Activated B cell treated with CpG ODN at 0.5 μM for 24 hours (primary cell): Measurements from ENCODE around the gene COL5A1. TPM values are rescaled to one million over a fixed set of nuclear protein-coding genes. Genes with fewer than 3 reads are reported as not detected.

ENCODE experiments used
- ATAC-seq: fragments of 200-7000 bp; cut with Tn5 transposase; one replicate; pipeline ENCODE4 v1.10.0; 2021; ENCODE audit warnings: low read depth, mild to moderate bottlenecking, moderate library complexity
- CTCF ChIA-PET: fragments of 350-600 bp; sonication (Branson Sonifier 250); formaldehyde crosslinking; loops from one replicate; lab custom pipeline; 2021; ENCODE audit warnings: antibody characterized with exemption; lab: Charles Lee
- POLR2A ChIA-PET: fragments of 350-600 bp; sonication (Branson Sonifier 250); formaldehyde crosslinking; loops from one replicate; lab custom pipeline; 2021; ENCODE audit warnings: antibody characterized with exemption; lab: Charles Lee
- DNase-seq: peaks from one replicate; pipeline ENCODE4 v3.0.0; 2022
- H3K27ac Mint-ChIP-seq: one replicate; pipeline ENCODE4 v1.8.0; 2020; ENCODE audit warnings: mixed read lengths
- H3K27me3 Mint-ChIP-seq: one replicate; pipeline ENCODE4 v1.8.0; 2021; ENCODE audit warnings: mixed read lengths
- H3K36me3 Mint-ChIP-seq: one replicate; pipeline ENCODE4 v1.8.0; 2021; ENCODE audit warnings: low read depth, mixed read lengths
- H3K4me1 Mint-ChIP-seq: one replicate; pipeline ENCODE4 v1.8.0; 2021; ENCODE audit warnings: mixed read lengths
- H3K4me3 Mint-ChIP-seq: one replicate; pipeline ENCODE4 v1.8.0; 2020; ENCODE audit warnings: mild to moderate bottlenecking, mixed read lengths
- H3K9me3 Mint-ChIP-seq: one replicate; pipeline ENCODE4 v1.8.0; 2020; ENCODE audit warnings: mixed read lengths
- intact Hi-C: fragments of 100-400 bp; cut with micrococcal nuclease; formaldehyde crosslinking; loops from one replicate; pipeline ENCODE4 v1.15.1; 2024
- total RNA-seq: library from RNA; stranded (reverse); gene quantifications from 2 replicates; pipeline ENCODE4 v1.2.3, GENCODE V29; 2022
- TF ChIP-seq, protein P1 (sequence below): fragments of 200-600 bp; IDR thresholded peaks from one replicate; pipeline ENCODE4 v1.8.0; 2022; ENCODE audit warnings: antibody characterized with exemption, mild to moderate bottlenecking

Gene COL5A1
- total RNA-seq, 1 donor from 2014 or later, result 0.02 TPM

GRCh38 chr9:134708672-134709038 is 67.1 kb downstream of the COL5A1 start:
- Mint-ChIP-seq H3K27ac (no peak overlapping the region), H3K4me1 (no peaks in the 10 kb centered on the region), H3K9me3 (no peaks in the 10 kb centered on the region), H3K4me3 (no peak overlapping the region), H3K36me3 (no peaks in the 10 kb centered on the region), H3K27me3 (no peaks in the 10 kb centered on the region)
- no peak for ATAC-seq
- POLR2A ChIA-PET, result no interaction called here
- TF ChIP-seq, protein P1, sequence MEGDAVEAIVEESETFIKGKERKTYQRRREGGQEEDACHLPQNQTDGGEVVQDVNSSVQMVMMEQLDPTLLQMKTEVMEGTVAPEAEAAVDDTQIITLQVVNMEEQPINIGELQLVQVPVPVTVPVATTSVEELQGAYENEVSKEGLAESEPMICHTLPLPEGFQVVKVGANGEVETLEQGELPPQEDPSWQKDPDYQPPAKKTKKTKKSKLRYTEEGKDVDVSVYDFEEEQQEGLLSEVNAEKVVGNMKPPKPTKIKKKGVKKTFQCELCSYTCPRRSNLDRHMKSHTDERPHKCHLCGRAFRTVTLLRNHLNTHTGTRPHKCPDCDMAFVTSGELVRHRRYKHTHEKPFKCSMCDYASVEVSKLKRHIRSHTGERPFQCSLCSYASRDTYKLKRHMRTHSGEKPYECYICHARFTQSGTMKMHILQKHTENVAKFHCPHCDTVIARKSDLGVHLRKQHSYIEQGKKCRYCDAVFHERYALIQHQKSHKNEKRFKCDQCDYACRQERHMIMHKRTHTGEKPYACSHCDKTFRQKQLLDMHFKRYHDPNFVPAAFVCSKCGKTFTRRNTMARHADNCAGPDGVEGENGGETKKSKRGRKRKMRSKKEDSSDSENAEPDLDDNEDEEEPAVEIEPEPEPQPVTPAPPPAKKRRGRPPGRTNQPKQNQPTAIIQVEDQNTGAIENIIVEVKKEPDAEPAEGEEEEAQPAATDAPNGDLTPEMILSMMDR, result no peak
- CTCF ChIA-PET, result no interaction called here
- no peak for DNase-seq
- intact Hi-C loops, result no loop called here

DNA sequence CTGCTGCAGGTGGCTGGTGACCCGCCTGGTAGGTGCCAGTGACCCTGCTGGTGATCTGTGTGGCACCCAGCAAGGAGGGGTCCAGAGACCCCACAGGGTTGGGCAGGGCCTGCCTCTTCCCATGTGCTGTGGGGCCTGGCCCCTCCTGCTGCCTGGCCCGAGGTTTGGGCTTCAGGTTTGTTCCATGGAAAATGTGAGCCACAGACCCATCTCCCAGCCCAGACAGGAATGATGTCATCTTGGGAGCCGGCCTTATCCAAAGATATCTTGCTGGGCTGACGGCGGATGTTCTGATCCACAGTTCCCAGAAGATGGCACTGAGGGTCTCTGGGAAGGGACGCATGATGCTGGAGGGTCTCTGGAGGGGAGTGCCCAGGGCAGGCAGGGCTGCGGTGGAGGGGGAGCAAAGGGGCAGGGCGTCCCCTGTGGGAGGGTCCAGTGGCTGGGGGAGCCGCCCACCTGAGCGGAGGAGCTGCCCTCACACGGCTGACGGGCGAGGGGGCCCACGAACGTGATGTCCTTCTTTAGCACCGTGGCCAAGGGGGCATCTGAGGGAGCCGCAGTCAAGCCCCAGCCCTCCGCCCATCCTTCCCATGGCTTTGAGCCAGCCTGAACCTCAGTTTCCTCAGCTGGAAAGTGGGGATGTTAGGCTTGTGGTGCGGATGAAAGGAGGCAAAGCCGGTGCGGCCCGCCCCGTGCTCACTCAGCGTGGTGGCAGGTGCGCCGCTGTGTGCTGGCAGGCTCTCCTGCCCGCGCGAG is 68.1 kb downstream of the COL5A1 start:
- H3K4me3 Mint-ChIP-seq, result no peak overlapping the region
- ATAC-seq (no peak), DNase-seq (no peak)
- no peaks in the 10 kb centered on the region for H3K27me3 Mint-ChIP-seq
- POLR2A ChIA-PET, result no interaction called here
- H3K27ac Mint-ChIP-seq, result no peak overlapping the region
- no peaks in the 10 kb centered on the region for H3K9me3 Mint-ChIP-seq
- CTCF ChIA-PET, result no interaction called here
- no peaks in the 10 kb centered on the region for H3K4me1 Mint-ChIP-seq
- intact Hi-C loops, result no loop called here
- no peaks in the 10 kb centered on the region for H3K36me3 Mint-ChIP-seq
- TF ChIP-seq, protein P1, result no peak

- ATAC-seq, result no peak
- Mint-ChIP-seq H3K4me1 (no peaks in the 10 kb centered on the region), H3K9me3 (no peaks in the 10 kb centered on the region), H3K27ac (no peak overlapping the region), H3K36me3 (no peaks in the 10 kb centered on the region), H3K27me3 (no peaks in the 10 kb centered on the region), H3K4me3 (no peak overlapping the region)
- intact Hi-C loops, result no loop called here
- CTCF ChIA-PET, result no interaction called here
- no peak for DNase-seq
- POLR2A ChIA-PET, result no interaction called here
- TF ChIP-seq, protein P1, result no peak
These were observed 68.6 kb downstream of the COL5A1 start for GRCh38 chr9:134710271-134710540.

- ChIA-PET CTCF (no interaction called here), POLR2A (no interaction called here)
- TF ChIP-seq, protein P1, result no peak
These were observed 69.3 kb downstream of the COL5A1 start for GRCh38 chr9:134710901-134711300.

DNA sequence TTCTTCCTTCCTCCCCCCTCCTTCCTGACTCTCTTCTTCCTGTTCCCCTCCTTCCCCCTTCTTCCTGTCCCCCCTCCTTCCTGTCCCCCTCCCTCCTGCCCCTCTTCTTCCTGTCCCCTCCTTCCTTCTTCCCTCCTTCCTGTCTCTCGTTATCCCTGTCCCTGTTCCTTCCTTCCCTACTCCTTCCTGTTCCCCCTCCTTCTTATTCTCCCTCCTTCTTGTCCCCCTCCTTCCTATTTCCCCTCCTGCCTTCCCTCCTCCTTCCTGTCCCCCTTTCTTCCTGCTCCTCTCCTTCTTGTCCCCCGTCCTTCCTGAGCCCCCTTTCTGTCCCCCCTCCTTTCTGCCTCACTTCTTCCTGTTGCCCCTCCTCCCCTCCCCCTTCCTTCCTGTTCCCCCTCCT is 70.6 kb downstream of the COL5A1 start:
- no peak for ATAC-seq
- ChIA-PET CTCF (no interaction called here), POLR2A (no interaction called here)
- H3K27me3 Mint-ChIP-seq, result no peaks in the 10 kb centered on the region
- no peak for DNase-seq
- H3K9me3 Mint-ChIP-seq, result no peaks in the 10 kb centered on the region
- intact Hi-C loops, result no loop called here
- no peaks in the 10 kb centered on the region for H3K4me1 Mint-ChIP-seq
- H3K4me3 Mint-ChIP-seq, result no peak overlapping the region
- H3K27ac Mint-ChIP-seq, result no peak overlapping the region
- TF ChIP-seq, protein P1, result no peak
- no peaks in the 10 kb centered on the region for H3K36me3 Mint-ChIP-seq

More at GRCh38 chr9:134710901-134711300, 69.3 kb downstream of the COL5A1 start:
- Mint-ChIP-seq H3K4me3 (no peak overlapping the region), H3K27me3 (no peaks in the 10 kb centered on the region), H3K9me3 (no peaks in the 10 kb centered on the region), H3K36me3 (no peaks in the 10 kb centered on the region), H3K27ac (no peak overlapping the region), H3K4me1 (no peaks in the 10 kb centered on the region)
- DNase-seq, result no peak
- intact Hi-C loops, result no loop called here
- no peak for ATAC-seq
